IPS-NIHi7 (cell line): ENCODE measurements around the gene AMPD2.

Source experiments
- DNase-seq: peaks from one replicate; pipeline ENCODE4 v3.0.0; 2012; ENCODE audit warnings: mixed read lengths; ENCODE audit errors: extremely low spot score

AMPD2 gene

GRCh38 chr1:109617291-109617801 lies 2.3 kb upstream of the AMPD2 start:
- DNase-seq = peak; percentile 55

DNA sequence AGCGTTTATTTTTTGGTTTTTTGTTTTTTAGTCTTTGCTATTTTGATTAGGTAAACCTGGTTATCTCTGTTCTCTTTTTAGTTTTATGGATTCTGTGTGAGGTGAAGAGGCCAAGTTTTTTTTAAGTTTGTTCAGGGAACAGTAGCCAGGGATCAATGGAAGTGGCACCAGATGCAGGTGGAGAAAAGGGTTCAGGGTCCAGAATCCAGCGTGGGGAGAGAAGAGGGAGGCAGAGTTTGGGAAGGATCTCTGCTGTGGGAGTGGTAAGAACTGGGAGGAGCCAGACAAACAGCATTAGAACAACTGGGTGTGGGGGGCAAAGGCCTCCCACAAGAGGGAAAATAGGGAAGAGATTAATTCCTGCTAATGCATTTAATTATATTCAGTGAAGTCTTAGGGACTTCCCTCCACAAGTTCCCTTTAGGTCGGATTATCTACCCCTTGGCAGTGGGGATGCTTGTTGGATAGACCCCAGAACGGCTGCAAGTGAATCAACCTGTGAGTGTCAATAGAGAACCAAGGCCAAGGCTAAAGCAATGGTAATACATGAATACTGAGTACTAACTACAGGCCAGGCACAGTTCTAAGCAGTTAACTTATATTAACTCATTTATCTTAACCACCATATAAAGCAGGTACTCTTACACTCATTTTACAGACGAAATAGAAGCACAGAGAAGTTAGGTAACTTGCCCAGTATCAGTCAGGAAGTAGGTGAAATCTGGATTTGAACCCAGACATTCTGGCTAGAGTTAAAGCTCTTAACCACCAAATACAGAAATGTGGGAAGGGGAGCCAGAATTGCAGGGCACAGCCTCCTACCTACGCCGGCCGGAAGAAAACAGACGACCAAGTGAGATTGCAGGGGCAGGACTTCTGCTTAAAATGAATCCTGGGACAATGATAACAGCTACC lies 719 bp upstream of the AMPD2 start:
- no peak for DNase-seq

DNA sequence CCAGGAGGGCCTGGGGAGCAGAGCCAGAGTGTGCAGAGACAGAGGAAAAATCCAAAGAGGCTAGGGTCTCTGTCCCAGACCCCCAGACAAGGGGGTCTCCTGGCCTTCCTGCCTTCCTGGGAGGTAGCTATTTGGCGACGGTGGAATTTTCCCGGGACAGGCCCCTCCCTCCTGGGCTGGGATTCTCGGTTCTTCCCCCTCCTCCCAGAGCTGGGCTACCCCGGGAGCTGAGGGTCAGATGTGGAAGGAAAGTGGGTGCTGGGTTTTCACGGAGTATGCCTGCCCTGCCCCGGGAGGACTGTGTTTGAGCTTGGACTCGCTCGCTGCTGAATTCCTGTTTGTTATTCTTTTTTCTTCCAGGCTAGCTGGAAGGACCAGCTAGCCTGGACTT lies 759 bp downstream of the AMPD2 start:
- peak; percentile 45 for DNase-seq

DNA sequence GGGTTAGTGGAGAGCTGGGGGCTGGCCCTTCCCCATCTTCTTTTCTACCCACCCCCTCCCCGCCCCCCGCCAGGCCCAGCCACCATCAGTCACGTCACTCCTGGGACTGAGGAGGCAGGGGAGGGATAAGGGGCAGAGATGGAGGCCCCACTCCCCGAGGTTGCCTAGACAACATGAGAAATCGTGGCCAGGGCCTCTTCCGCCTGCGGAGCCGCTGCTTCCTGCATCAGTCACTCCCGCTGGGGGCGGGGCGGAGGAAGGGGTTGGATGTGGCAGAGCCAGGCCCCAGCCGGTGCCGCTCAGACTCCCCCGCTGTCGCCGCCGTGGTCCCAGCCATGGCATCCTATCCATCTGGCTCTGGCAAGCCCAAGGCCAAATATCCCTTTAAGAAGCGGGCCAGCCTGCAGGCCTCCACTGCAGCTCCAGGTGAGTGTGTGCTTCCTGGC lies 1.2 kb downstream of the AMPD2 start:
- DNase-seq = peak; percentile 90

DNA sequence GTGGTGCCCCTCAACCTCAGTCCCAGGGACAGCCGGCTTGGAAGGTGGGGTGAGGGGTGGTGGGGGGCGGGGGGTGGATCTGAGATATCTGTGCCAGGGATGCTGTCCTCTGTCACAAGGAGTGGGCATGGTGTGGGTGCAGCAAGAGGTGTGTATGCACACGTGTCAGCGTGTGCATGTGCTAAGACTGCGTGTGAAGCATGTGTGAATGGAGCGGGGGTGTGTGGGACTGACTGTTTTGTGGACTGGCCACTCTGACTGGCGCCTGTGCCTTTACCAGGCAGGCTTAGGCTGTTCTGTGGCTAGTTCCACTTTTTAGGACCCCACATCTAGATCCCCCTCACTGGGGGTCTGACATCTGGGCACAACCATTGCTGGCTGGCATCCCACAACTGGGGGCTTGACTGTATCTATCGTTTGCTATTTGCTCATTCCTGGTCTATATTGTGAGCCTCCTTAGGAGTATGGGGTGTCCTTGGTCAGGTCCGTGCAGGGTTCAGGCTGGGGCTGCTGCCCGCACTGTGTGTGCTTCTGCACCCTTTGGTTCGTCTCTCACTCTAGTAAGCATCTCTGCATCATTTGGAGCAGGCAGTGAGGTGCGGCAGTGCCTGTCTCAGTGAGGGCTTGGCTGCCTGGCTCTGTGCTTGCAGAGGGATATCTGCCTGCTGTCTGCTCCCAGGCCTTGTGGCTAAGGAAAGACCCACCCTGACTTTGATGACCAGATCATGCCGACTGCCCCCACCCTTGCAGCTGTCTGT lies 1.9 kb downstream of the AMPD2 start:
- DNase-seq = no peak

- DNase-seq = no peak
These were observed 2.7 kb downstream of the AMPD2 start for GRCh38 chr1:109622137-109622892.

DNA sequence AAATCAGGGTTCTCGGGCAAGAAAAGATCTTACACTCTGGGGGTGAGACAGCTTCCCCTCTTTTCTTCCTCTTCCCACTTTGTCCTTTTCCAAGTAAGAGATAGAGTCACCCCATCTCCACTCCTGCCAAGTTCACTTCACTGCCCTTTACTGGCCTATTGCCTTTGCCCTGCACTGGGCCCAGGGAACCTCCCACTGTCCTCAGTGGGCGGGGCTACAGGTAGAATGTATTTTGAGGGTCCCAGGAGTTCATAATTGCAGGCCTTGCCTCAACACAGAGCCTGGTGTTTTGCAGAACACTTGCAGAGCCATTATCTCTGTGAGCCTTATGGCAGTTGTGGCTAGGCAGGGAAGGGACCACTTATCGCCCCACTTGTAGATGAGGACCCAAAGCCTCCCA lies 3.3 kb downstream of the AMPD2 start:
- DNase-seq = no peak

GRCh38 chr1:109623601-109624161 lies 4.0 kb downstream of the AMPD2 start:
- DNase-seq = no peak

- DNase-seq = no peak
These were observed 4.8 kb downstream of the AMPD2 start for GRCh38 chr1:109624201-109625010.

- no peak for DNase-seq
These were observed 5.5 kb downstream of the AMPD2 start for GRCh38 chr1:109625176-109625575.

GRCh38 chr1:109625601-109626560 lies 6.2 kb downstream of the AMPD2 start:
- DNase-seq = no peak

DNA sequence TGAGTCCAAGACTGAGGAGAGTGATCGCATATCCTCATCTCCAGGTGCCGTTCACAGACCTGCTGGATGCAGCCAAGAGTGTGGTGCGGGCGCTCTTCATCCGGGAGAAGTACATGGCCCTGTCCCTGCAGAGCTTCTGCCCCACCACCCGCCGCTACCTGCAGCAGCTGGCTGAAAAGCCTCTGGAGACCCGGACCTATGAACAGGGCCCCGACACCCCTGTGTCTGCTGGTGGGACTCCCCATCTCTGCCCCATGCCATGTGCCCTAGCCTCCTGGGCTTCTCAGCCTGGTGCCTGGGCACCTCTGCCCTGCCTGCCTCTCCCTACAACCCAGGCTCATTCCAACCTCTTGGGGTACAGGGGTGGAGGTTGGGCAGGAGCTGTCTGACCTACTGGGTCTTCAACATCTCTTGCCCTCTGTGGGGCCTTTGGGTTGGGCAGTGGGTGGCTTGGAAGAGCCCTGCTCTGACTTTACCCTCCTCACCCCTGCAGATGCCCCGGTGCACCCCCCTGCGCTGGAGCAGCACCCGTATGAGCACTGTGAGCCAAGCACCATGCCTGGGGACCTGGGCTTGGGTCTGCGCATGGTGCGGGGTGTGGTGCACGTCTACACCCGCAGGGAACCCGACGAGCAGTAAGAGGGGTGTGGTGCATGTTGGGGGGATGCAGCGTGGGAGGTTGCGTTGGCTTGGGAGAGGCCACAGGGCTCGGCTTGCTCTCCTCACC lies 7.2 kb downstream of the AMPD2 start:
- no peak for DNase-seq

GRCh38 chr1:109627692-109628399 lies 8.2 kb downstream of the AMPD2 start:
- DNase-seq = no peak

- no peak for DNase-seq
These were observed 9.1 kb downstream of the AMPD2 start for GRCh38 chr1:109628540-109629321.

DNA sequence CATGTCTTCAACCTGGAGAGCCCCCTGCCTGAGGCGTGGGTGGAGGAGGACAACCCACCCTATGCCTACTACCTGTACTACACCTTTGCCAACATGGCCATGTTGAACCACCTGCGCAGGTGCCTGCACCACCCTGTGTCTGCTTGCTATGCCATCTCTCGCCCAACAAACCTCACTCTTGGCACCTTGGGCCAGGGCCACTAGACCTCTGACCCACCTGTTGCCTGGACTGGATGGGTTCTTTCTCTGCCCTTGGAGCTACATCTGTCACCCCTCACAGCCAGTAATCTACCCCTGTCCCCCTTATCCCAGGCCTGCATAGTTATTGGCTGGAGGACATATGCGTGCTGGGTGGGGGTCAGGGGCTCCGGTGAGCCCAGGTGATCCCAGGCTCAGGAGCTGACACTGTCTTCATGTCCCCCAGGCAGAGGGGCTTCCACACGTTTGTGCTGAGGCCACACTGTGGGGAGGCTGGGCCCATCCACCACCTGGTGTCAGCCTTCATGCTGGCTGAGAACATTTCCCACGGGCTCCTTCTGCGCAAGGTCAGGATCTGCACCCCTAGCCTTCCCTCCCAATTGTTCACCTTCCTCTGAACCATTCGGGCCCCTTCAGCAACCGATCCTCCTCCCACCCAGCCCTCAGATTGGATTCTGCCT lies 9.9 kb downstream of the AMPD2 start:
- no peak for DNase-seq

- peak; percentile 73 for DNase-seq
These were observed 10.7 kb downstream of the AMPD2 start for GRCh38 chr1:109630081-109630897.
